ENCODE data around the gene NFATC1. TPM values are rescaled to one million over a fixed set of nuclear protein-coding genes. Genes with fewer than 3 reads are reported as not detected.

The NFATC1 gene
- total RNA-seq, 4 donors from 2014 or later, result 5.3 to 19.1 (median 11.8) TPM

DNA sequence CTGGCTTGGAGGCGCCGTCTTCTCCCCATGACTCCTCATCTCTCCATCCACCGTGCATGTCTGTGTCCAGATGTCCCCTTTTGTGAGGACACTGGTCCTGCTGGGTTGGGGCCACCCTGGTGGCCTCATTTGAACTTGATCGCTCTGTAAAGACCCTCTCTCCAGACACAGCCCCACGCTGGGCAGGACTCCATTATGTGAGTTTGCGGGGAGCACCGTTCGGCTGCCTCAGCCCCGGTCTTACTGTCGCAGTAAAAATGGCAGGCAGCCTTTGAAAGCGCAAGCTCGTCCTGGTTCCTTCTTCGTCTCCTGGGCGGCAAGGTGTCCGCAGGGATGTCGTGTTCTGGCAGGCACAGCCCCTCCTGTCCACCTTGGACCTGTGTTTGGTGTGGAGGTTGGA, 17.7 kb downstream of the NFATC1 start:
- H3K36me3 ChIP-seq, result no peaks in the 10 kb centered on the region
- H3K4me3 ChIP-seq, result no peak overlapping the region
- no peaks in the 10 kb centered on the region for H3K9me3 ChIP-seq
- in situ Hi-C loops (cut with MboI; ENCODE audit: low pct_ligation_motif_present in 1 of 4, low pct_unique_long_range_greater_than_20kb in 1 of 4, low sequenced_read_pairs in 3 of 4), result no loop called here
- H3K27ac ChIP-seq, result no peak overlapping the region
- H3K27me3 ChIP-seq, result no peaks in the 10 kb centered on the region
- no peak for DNase-seq
- intact Hi-C loops (cut with DNase I; ENCODE audit: low total_unique reads), result no loop called here
- peaks cover 0 to 2% (median 0%) of the 10 kb centered on the region in 4 donors for H3K4me1 ChIP-seq
- no peak for TF ChIP-seq EP300 (IDR thresholded peaks at IDR 0.05; ENCODE audit: low read depth)
- TF ChIP-seq, protein P1, sequence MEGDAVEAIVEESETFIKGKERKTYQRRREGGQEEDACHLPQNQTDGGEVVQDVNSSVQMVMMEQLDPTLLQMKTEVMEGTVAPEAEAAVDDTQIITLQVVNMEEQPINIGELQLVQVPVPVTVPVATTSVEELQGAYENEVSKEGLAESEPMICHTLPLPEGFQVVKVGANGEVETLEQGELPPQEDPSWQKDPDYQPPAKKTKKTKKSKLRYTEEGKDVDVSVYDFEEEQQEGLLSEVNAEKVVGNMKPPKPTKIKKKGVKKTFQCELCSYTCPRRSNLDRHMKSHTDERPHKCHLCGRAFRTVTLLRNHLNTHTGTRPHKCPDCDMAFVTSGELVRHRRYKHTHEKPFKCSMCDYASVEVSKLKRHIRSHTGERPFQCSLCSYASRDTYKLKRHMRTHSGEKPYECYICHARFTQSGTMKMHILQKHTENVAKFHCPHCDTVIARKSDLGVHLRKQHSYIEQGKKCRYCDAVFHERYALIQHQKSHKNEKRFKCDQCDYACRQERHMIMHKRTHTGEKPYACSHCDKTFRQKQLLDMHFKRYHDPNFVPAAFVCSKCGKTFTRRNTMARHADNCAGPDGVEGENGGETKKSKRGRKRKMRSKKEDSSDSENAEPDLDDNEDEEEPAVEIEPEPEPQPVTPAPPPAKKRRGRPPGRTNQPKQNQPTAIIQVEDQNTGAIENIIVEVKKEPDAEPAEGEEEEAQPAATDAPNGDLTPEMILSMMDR (IDR thresholded peaks at IDR 0.05), result no peak
- no peak for TF ChIP-seq POLR2A (IDR thresholded peaks at IDR 0.05)
- no peak for TF ChIP-seq POLR2AphosphoS5 (IDR thresholded peaks at IDR 0.05)
- 94 to 100% methylated on average over 4 to 16 of the region's 16 CpGs for WGBS, 2 donors (ENCODE audit: low coverage in 1 of 2)

DNA sequence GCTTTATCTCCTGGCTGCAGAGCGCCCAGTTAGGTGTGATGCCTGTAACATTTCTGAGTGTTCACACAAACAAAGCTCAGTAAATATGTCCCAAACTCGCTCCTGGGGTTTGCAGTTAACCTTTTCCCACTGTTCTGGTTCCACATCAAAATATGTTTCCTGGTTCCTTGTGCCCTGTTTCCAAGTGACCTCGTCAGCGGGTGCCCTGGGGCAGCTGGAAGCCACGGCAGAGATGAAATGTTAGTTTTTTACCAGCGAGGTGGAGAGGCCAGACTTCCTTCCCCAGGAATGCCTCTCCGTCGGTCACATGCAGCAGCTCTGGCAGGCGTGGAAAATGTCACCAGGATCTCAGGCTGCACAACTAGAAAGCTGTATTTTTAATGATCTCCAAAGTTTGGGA, 18.2 kb downstream of the NFATC1 start:
- DNase-seq, result no peak

DNA sequence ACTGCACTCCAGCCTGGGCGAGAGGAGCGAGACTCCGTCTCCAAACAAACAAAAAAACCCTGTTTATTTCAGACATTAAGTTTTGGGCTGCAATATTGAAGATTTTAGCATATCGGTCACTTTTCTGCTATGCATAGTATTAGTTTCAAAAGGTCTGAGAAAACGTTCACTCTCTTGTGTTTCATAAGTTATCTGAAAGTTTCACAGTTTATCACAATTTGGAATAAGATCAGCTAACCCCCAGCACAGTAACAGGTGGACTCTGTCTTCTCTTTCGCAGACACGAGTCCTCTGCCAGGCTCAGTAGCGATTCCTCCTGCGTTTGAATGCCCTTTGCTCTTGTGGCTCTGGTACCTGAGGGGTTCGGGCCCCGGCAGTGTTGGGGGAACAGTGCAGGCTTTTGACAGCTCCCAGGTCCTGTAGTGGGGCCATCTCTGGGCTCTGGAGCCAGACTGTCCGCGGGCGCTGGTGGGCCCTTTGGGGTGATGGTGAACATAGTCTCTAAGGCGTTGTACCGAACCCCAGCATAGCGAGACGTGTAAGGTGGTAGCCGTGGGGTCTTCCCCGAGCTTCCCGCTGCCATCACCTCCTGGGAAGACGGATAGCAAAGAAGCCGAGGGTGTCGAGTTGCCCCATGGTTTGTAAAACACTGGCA, 20.4 kb downstream of the NFATC1 start:
- DNase-seq, result no peak
- H3K4me1 ChIP-seq, result peaks cover 0 to 6% (median 0%) of the 10 kb centered on the region in 4 donors
- intact Hi-C loops (cut with DNase I; ENCODE audit: low total_unique reads) (no loop called here), in situ Hi-C loops (cut with MboI; ENCODE audit: low pct_ligation_motif_present in 1 of 4, low pct_unique_long_range_greater_than_20kb in 1 of 4, low sequenced_read_pairs in 3 of 4) (no loop called here)
- H3K27ac ChIP-seq, result no peak overlapping the region
- no peak overlapping the region for H3K4me3 ChIP-seq
- H3K27me3 ChIP-seq, result no peaks in the 10 kb centered on the region
- no peaks in the 10 kb centered on the region for H3K36me3 ChIP-seq
- no peaks in the 10 kb centered on the region for H3K9me3 ChIP-seq
- no peak for TF ChIP-seq POLR2AphosphoS5 (IDR thresholded peaks at IDR 0.05)
- TF ChIP-seq EP300 (IDR thresholded peaks at IDR 0.05; ENCODE audit: low read depth), result no peak
- TF ChIP-seq POLR2A (IDR thresholded peaks at IDR 0.05), result no peak
- TF ChIP-seq, protein P1 (IDR thresholded peaks at IDR 0.05), result no peak
- 83 to 87% methylated on average over 4 to 24 of the region's 24 CpGs for WGBS, 2 donors (ENCODE audit: low coverage in 1 of 2)

More for the DNA sequence above, 18.2 kb downstream of the NFATC1 start:
- H3K4me1 ChIP-seq, result peaks cover 0 to 6% (median 0%) of the 10 kb centered on the region in 4 donors
- H3K4me3 ChIP-seq, result no peak overlapping the region
- in situ Hi-C loops (cut with MboI; ENCODE audit: low pct_ligation_motif_present in 1 of 4, low pct_unique_long_range_greater_than_20kb in 1 of 4, low sequenced_read_pairs in 3 of 4) (no loop called here), intact Hi-C loops (cut with DNase I; ENCODE audit: low total_unique reads) (no loop called here)
- 56 to 68% methylated on average over 8 to 9 of the region's 9 CpGs for WGBS, 2 donors (ENCODE audit: low coverage in 1 of 2)
- no peak overlapping the region for H3K27ac ChIP-seq
- TF ChIP-seq, protein P1 (IDR thresholded peaks at IDR 0.05), result no peak
- TF ChIP-seq EP300 (IDR thresholded peaks at IDR 0.05; ENCODE audit: low read depth) (no peak), POLR2AphosphoS5 (IDR thresholded peaks at IDR 0.05) (no peak), POLR2A (IDR thresholded peaks at IDR 0.05) (no peak)
- no peaks in the 10 kb centered on the region for H3K36me3 ChIP-seq
- H3K9me3 ChIP-seq, result no peaks in the 10 kb centered on the region
- H3K27me3 ChIP-seq, result no peaks in the 10 kb centered on the region

DNA sequence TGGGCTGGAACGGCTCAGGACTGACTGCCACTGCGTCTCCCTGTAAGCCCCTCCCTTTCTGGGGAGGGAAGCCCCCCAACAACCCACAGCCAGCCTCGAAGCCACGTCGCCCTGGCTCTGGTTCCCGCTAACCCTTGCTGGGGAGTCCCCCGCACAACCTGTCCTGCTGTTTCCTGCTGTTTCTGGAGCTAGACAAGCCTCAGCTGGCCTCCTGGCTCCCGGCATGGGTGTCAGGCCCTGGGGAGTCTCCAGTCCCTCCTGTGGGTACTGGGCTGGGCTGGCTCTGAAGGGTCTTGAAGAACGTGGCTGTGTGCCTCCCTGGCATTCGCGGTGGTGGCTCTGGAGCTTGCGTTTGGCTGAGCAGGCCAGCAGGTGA, 20.9 kb downstream of the NFATC1 start:
- intact Hi-C loops (cut with DNase I; ENCODE audit: low total_unique reads) (no loop called here), in situ Hi-C loops (cut with MboI; ENCODE audit: low pct_ligation_motif_present in 1 of 4, low pct_unique_long_range_greater_than_20kb in 1 of 4, low sequenced_read_pairs in 3 of 4) (no loop called here)
- TF ChIP-seq POLR2A (IDR thresholded peaks at IDR 0.05) (no peak), EP300 (IDR thresholded peaks at IDR 0.05; ENCODE audit: low read depth) (no peak), POLR2AphosphoS5 (IDR thresholded peaks at IDR 0.05) (no peak)
- TF ChIP-seq, protein P1 (IDR thresholded peaks at IDR 0.05), result no peak
- H3K4me3 ChIP-seq, result no peak overlapping the region
- no peak overlapping the region for H3K27ac ChIP-seq
- H3K27me3 ChIP-seq, result no peaks in the 10 kb centered on the region
- WGBS, 2 donors (ENCODE audit: low coverage in 1 of 2), result 85% methylated on average over 12 of the region's 12 CpGs; no CpG with 5 or more reads in 1 of the 2 donors
- no peak for DNase-seq
- peaks cover 0 to 6% (median 0%) of the 10 kb centered on the region in 4 donors for H3K4me1 ChIP-seq
- H3K9me3 ChIP-seq, result no peaks in the 10 kb centered on the region
- no peaks in the 10 kb centered on the region for H3K36me3 ChIP-seq

Data from transverse colon (tissue), 4 donors.